ENCODE data around the gene OPA1. TPM values are rescaled to one million over a fixed set of nuclear protein-coding genes. Genes with fewer than 3 reads are reported as not detected.
A peak's percentile ranks its signal among the peaks of the same experiment; 100 is the strongest.

The OPA1 gene
- total RNA-seq, 1 experiment from 2014 or later = 62.5 TPM

DNA sequence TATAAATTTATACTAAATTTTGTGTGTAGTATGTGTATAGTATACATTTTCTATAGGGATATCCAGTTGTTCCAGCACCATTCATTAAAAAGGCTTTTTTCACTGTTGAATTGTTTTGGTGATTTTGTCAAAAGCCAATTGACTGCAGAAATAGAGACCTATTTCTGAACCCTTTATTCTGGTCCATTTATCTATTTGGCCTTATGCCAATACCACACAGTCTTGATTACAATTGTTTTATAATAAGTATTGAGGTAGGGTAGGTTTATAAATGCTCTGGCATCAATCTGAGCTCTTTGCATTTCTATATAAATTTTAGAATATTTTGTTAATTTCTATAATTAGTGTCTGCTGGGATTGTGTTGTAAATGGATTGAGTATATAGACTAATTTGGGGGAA lies 6.5 kb upstream of the OPA1 start:
- Mint-ChIP-seq H3K27ac (ENCODE audit: low read depth, unreplicated experiment) (no peak overlapping the region), H3K36me3 (ENCODE audit: insufficient read depth, unreplicated experiment) (no peaks in the 10 kb centered on the region), H3K27me3 (ENCODE audit: insufficient read depth, unreplicated experiment) (no peaks in the 10 kb centered on the region), H3K4me1 (ENCODE audit: insufficient read depth, unreplicated experiment) (peaks cover 8% of the 10 kb centered on the region), H3K4me3 (ENCODE audit: unreplicated experiment) (no peak overlapping the region), H3K9me3 (ENCODE audit: unreplicated experiment) (no peaks in the 10 kb centered on the region)
- POLR2A ChIA-PET = no interaction called here
- intact Hi-C loops (cut with micrococcal nuclease) = no loop called here
- no peak for DNase-seq (ENCODE audit: unreplicated experiment)
- BruUV-seq (replicated peaks) = no TSS peak
- CTCF ChIA-PET = interaction anchor here (0.6 kb wide), 1 partner anchor 1007 kb away, joined by 3 read pairs; no protein-coding TSS in a partner anchor
- TF ChIP-seq, protein P1, sequence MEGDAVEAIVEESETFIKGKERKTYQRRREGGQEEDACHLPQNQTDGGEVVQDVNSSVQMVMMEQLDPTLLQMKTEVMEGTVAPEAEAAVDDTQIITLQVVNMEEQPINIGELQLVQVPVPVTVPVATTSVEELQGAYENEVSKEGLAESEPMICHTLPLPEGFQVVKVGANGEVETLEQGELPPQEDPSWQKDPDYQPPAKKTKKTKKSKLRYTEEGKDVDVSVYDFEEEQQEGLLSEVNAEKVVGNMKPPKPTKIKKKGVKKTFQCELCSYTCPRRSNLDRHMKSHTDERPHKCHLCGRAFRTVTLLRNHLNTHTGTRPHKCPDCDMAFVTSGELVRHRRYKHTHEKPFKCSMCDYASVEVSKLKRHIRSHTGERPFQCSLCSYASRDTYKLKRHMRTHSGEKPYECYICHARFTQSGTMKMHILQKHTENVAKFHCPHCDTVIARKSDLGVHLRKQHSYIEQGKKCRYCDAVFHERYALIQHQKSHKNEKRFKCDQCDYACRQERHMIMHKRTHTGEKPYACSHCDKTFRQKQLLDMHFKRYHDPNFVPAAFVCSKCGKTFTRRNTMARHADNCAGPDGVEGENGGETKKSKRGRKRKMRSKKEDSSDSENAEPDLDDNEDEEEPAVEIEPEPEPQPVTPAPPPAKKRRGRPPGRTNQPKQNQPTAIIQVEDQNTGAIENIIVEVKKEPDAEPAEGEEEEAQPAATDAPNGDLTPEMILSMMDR (IDR thresholded peaks at IDR 0.05; ENCODE audit: unreplicated experiment) = no peak

DNA sequence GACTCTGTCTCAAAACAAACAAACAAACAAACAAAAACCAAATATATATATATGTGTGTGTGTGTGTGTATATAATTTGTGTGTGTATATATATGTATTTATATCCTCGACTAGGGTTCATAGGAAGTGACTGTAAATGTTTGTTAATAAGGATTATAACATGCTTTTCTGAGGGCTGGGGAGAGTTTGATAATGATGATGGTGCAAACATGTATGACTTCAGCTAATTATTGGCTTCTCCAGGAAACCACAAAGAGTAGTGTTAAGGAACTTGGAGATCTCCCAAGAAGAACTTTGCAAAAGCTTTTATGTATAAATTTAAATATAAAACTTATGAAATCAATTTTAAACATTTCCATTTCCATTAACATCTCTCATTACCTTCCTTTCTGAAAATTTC lies 3.9 kb upstream of the OPA1 start:
- H3K27me3 Mint-ChIP-seq (ENCODE audit: insufficient read depth, unreplicated experiment) = no peaks in the 10 kb centered on the region
- H3K4me1 Mint-ChIP-seq (ENCODE audit: insufficient read depth, unreplicated experiment) = peaks cover 18% of the 10 kb centered on the region
- no peaks in the 10 kb centered on the region for H3K36me3 Mint-ChIP-seq (ENCODE audit: insufficient read depth, unreplicated experiment)
- no peak overlapping the region for H3K4me3 Mint-ChIP-seq (ENCODE audit: unreplicated experiment)
- H3K27ac Mint-ChIP-seq (ENCODE audit: low read depth, unreplicated experiment) = no peak overlapping the region
- ChIA-PET POLR2A (interaction anchor here (0.5 to 0.7 kb wide), 2 partner anchors 15 to 850 kb away, joined by 4 read pairs; no protein-coding TSS in a partner anchor), CTCF (interaction anchor here (0.7 kb wide), 1 partner anchor 127 kb away, joined by 3 read pairs; no protein-coding TSS in a partner anchor)
- BruUV-seq (replicated peaks) = no TSS peak
- no peaks in the 10 kb centered on the region for H3K9me3 Mint-ChIP-seq (ENCODE audit: unreplicated experiment)
- intact Hi-C loops (cut with micrococcal nuclease) = no loop called here
- DNase-seq (ENCODE audit: unreplicated experiment) = no peak
- TF ChIP-seq, protein P1 (IDR thresholded peaks at IDR 0.05; ENCODE audit: unreplicated experiment) = no peak

DNA sequence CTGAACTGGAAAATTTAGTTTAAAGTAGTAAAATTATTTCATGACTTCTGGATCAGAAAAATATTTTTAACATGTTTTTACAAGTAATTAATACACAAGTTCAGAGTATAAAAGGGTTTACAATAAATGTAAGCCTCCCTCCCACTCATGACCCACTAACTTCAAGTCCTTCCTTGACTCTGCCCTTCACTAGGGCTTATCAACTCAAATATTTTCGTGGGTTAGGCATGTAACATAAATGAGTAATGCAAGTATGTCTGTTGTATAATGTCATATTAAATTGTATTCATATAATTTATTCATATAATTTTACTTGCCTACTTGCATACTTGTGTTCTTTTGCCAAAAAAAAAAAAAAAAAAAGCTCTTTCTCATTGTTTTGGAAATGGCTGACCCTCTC lies 3.4 kb upstream of the OPA1 start:
- Mint-ChIP-seq H3K4me1 (ENCODE audit: insufficient read depth, unreplicated experiment) (peaks cover 18% of the 10 kb centered on the region), H3K9me3 (ENCODE audit: unreplicated experiment) (no peaks in the 10 kb centered on the region), H3K27me3 (ENCODE audit: insufficient read depth, unreplicated experiment) (no peaks in the 10 kb centered on the region), H3K4me3 (ENCODE audit: unreplicated experiment) (no peak overlapping the region), H3K36me3 (ENCODE audit: insufficient read depth, unreplicated experiment) (no peaks in the 10 kb centered on the region), H3K27ac (ENCODE audit: low read depth, unreplicated experiment) (no peak overlapping the region)
- no TSS peak for BruUV-seq (replicated peaks)
- intact Hi-C loops (cut with micrococcal nuclease) = no loop called here
- CTCF ChIA-PET = interaction anchor here (0.7 kb wide), 1 partner anchor 128 kb away, joined by 3 read pairs; no protein-coding TSS in a partner anchor
- no peak for DNase-seq (ENCODE audit: unreplicated experiment)
- TF ChIP-seq, protein P1 (IDR thresholded peaks at IDR 0.05; ENCODE audit: unreplicated experiment) = no peak
- POLR2A ChIA-PET = interaction anchor here (0.5 to 0.7 kb wide), 2 partner anchors 15 to 849 kb away, joined by 4 read pairs; no protein-coding TSS in a partner anchor

DNA sequence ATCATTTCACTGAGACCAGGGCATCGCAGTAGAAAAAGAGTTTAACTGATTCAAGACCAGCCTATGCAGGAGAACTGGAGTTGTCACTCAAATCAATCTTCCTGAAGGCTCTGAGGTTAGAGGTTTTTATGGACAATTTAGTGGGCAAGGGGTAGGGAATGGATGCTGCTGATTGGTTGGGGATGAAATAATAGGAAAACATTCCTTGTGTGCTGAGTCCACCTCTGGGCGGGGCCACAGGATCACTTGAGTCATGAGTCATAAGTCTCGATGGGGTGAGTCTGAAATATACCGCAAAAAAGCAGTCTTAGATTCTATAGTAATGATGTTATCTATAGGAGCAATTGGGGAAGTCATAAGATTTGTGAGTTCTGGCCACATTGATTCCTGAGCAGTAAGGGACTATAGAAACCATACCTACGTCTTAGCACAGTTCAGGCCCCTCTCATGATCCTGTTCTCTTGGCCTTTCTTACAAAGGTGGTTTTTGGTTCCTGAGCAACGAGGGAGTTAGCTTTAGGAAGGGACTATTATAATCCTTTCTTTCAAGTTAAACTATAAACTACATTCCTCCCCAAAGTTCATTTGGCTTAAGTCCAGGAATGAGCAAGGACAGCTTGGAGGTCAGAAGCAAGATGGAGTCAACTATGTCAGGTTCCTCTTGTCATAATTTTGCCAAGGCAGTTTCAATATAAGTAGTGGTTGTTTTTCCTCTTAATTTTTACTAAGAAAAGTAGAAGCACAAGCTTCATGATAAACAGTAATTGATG lies 2.7 kb upstream of the OPA1 start:
- Mint-ChIP-seq H3K36me3 (ENCODE audit: insufficient read depth, unreplicated experiment) (no peaks in the 10 kb centered on the region), H3K27me3 (ENCODE audit: insufficient read depth, unreplicated experiment) (no peaks in the 10 kb centered on the region), H3K9me3 (ENCODE audit: unreplicated experiment) (no peaks in the 10 kb centered on the region), H3K4me3 (ENCODE audit: unreplicated experiment) (no peak overlapping the region), H3K4me1 (ENCODE audit: insufficient read depth, unreplicated experiment) (peaks cover 18% of the 10 kb centered on the region), H3K27ac (ENCODE audit: low read depth, unreplicated experiment) (no peak overlapping the region)
- BruUV-seq (replicated peaks) = no TSS peak
- CTCF ChIA-PET = interaction anchor here (0.7 kb wide), 1 partner anchor 1125 kb away, joined by 3 read pairs; no protein-coding TSS in a partner anchor
- POLR2A ChIA-PET = interaction anchor here (0.7 to 0.9 kb wide), 2 partner anchors 13 to 16 kb away, joined by 4 read pairs; no protein-coding TSS in a partner anchor
- TF ChIP-seq, protein P1 (IDR thresholded peaks at IDR 0.05; ENCODE audit: unreplicated experiment) = no peak
- DNase-seq (ENCODE audit: unreplicated experiment) = peak; percentile 82
- intact Hi-C loops (cut with micrococcal nuclease) = no loop called here

Measured in MCF 10A (cell line).